C4-2B (cell line): ENCODE measurements around the gene ANKS1B.
A peak's percentile ranks its signal among the peaks of the same experiment; 100 is the strongest.

Experiments used
- H3K27ac ChIP-seq: fragments of 450-650 bp; 2 replicates; pipeline ENCODE4 v1.5.1; 2017
- CTCF ChIP-seq: fragments of 450-650 bp; conservative IDR thresholded peaks from 2 replicates; pipeline ENCODE4 v1.5.1; 2017; ENCODE audit warnings: mild to moderate bottlenecking
- ZFX ChIP-seq: fragments of 450-650 bp; IDR thresholded peaks from 2 replicates; pipeline ENCODE4 v1.6.1; 2017

ANKS1B gene

GRCh38 chr12:99005601-99006000 lies 979.1 kb downstream of the ANKS1B start:
- no peak overlapping the region for H3K27ac ChIP-seq
- no peak for TF ChIP-seq ZFX
- no peak for TF ChIP-seq CTCF

GRCh38 chr12:99004799-99005466 lies 979.8 kb downstream of the ANKS1B start:
- TF ChIP-seq ZFX (no peak), CTCF (no peak)
- H3K27ac ChIP-seq = no peak overlapping the region

- TF ChIP-seq CTCF = no peak
- TF ChIP-seq ZFX = no peak
- H3K27ac ChIP-seq = no peak overlapping the region
Observed at GRCh38 chr12:99002731-99003130, 982.0 kb downstream of the ANKS1B start.

GRCh38 chr12:99002156-99002555 lies 982.6 kb downstream of the ANKS1B start:
- TF ChIP-seq CTCF (no peak), ZFX (no peak)
- no peak overlapping the region for H3K27ac ChIP-seq

GRCh38 chr12:98999559-98999958 lies 985.2 kb downstream of the ANKS1B start:
- no peak for TF ChIP-seq CTCF
- TF ChIP-seq ZFX = no peak
- H3K27ac ChIP-seq = no peak overlapping the region

GRCh38 chr12:98998697-98999299 lies 985.9 kb downstream of the ANKS1B start:
- H3K27ac ChIP-seq = no peak overlapping the region
- TF ChIP-seq ZFX = no peak
- TF ChIP-seq CTCF = peak; percentile 80

GRCh38 chr12:98997899-98998298 lies 986.8 kb downstream of the ANKS1B start:
- H3K27ac ChIP-seq = no peak overlapping the region
- TF ChIP-seq CTCF (no peak), ZFX (no peak)
